K562 (cell line): Measurements from ENCODE around the gene PRCP. TPM values are rescaled to one million over a fixed set of nuclear protein-coding genes. Genes with fewer than 3 reads are reported as not detected.
A peak's percentile ranks its signal among the peaks of the same experiment; 100 is the strongest.

Experiments used
- DMBX1 ChIP-seq: fragments of 250-450 bp; sonication (Bioruptor Pico); IDR thresholded peaks from 2 replicates; pipeline ENCODE4 v1.8.0; 2022; ENCODE audit warnings: inconsistent platforms, mild to moderate bottlenecking, moderate library complexity, borderline replicate concordance
- FIP1L1 ChIP-seq: fragments of 200-400 bp; formaldehyde crosslinking; IDR thresholded peaks from 2 replicates; pipeline ENCODE4 v1.6.1; 2018; ENCODE audit warnings: mild to moderate bottlenecking, low read depth, low read length; ENCODE audit not compliant: poor library complexity, severe bottlenecking
- HEY1 ChIP-seq: fragments of 250-450 bp; sonication (Bioruptor Pico); IDR thresholded peaks from 2 replicates; pipeline ENCODE4 v1.5.0; 2020; ENCODE audit warnings: mild to moderate bottlenecking, moderate library complexity, borderline replicate concordance
- RBM14 ChIP-seq: fragments of 200-400 bp; formaldehyde crosslinking; IDR thresholded peaks from 2 replicates; pipeline ENCODE4 v1.6.1; 2018; ENCODE audit warnings: low read depth, mild to moderate bottlenecking, low read length, moderate library complexity, borderline replicate concordance; ENCODE audit not compliant: insufficient read depth
- RUNX1 ChIP-seq: sonication (generic); IDR thresholded peaks from 2 replicates; pipeline ENCODE4 v1.6.1; 2016; ENCODE audit warnings: antibody characterized with exemption, low read depth
- SIRT6 ChIP-seq: IDR thresholded peaks from one replicate; pipeline ENCODE4 v1.6.1; 2012; ENCODE audit warnings: low read depth, mild to moderate bottlenecking, control low read depth, inconsistent platforms, low read length, moderate library complexity
- SRSF1 ChIP-seq: fragments of 200-400 bp; formaldehyde crosslinking; IDR thresholded peaks from 2 replicates; pipeline ENCODE4 v1.6.1; 2017; ENCODE audit warnings: mild to moderate bottlenecking, low read depth, low read length, moderate library complexity
- ZNF668 ChIP-seq: fragments of 250-450 bp; sonication (Bioruptor Pico); IDR thresholded peaks from 2 replicates; pipeline ENCODE4 v1.8.0; 2022; ENCODE audit warnings: mild to moderate bottlenecking, inconsistent platforms
- ZSCAN29 ChIP-seq: fragments of 450-650 bp; IDR thresholded peaks from 2 replicates; pipeline ENCODE4 v1.6.1; 2017
- polyA plus RNA-seq, 8 experiments: library from polyadenylated mRNA; depleted of rRNA in 4 of 8; stranded (reverse) in 5 of 8; unstranded in 3 of 8; fragments of >200 nt; fragmentation: Nextera tagmentation in 2 of 8; fragmentation: Illumina TruSeq in 1 of 8; extraction: Ambion mirVana in 2 of 8; extraction: Trizol in 1 of 8; gene quantifications; 2 replicates each; pipeline versions ENCODE4 v1.2.1 to v1.2.3, GENCODE V29; 2011 to 2014; ENCODE audit warnings: inconsistent platforms in 1 of 8, missing spikeins in 1 of 8
- total RNA-seq, 7 experiments: library from RNA; depleted of rRNA in 6 of 7; stranded (reverse); fragments of >200 nt in 6 of 7; fragmentation: Illumina TruSeq in 2 of 7; extraction: Trizol in 2 of 7; gene quantifications; 2 replicates each; pipeline versions ENCODE4 v1.2.1 to v1.2.3, GENCODE V29; 2011 to 2021; ENCODE audit warnings: low replicate concordance in 1 of 7
- TF ChIP-seq, protein P1 (sequence below): fragments of 200-800 bp; sonication (Bioruptor generic); IDR thresholded peaks from 2 replicates; pipeline ENCODE4 v1.6.1; 2016; ENCODE audit warnings: missing genetic modification characterization, missing compliant biosample characterization
- TF ChIP-seq, protein P2 (sequence below), 2 experiments: fragments of 450-650 bp in 1 of 2; sonication (generic) in 1 of 2; formaldehyde crosslinking in 1 of 2; IDR thresholded peaks; 2 replicates each; pipeline versions ENCODE4 v1.7.1 to v1.9.0; 2016 to 2022; ENCODE audit warnings: inconsistent platforms in 1 of 2, mild to moderate bottlenecking in 1 of 2, missing genetic modification reagents in 1 of 2

Gene PRCP
- total and polyA plus RNA-seq, 9 of the 15 experiments (the other 6 are each of a cell fraction or from before 2014, with no cell fraction given): 9.5 to 43.1 (median 23.2) TPM

DNA sequence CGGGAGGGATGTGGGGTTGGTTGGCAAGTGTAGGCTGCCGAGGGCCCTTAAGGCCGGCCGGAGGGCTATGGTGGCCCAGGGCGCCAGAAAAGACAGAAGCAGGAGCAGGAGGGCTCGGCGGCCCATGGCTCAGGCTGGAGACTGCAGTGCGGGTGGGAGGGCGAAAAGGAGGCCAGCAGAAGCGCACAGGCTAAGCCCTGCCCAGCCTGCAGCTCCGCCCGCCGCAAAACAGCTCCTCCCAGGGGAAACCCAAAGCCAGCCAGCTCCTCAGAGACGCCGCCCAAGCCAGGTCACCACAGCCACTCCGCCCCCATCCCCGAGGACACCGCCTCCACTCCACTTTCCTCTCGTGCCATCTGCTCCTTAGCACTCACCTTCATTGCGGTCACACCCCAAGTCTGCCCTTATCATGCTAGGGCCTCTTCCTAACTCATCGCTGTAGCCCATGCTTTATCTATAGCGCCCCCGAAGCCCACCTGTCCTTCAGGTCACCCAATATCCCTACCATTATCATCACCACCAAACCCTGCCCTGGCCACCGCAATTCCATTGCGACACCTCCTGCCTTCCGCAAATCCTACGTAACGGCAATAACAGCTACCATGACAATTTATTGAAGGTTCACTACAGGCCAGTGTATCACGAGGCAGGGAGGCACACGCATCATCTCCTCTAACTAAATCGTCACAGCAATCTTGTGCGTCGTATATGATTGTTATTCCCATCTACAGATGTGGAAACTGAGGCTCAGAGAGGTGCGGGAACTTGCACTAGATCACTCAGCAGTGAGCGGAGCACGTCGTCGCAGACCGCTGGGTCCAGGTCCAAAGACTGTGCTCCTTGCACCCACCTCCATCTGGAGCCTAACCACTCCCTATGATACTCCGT, at the start of gene PRCP (continued):
- no peak for TF ChIP-seq RBM14
- no peak for TF ChIP-seq HEY1
- no peak for TF ChIP-seq ZSCAN29
- TF ChIP-seq, protein P1, sequence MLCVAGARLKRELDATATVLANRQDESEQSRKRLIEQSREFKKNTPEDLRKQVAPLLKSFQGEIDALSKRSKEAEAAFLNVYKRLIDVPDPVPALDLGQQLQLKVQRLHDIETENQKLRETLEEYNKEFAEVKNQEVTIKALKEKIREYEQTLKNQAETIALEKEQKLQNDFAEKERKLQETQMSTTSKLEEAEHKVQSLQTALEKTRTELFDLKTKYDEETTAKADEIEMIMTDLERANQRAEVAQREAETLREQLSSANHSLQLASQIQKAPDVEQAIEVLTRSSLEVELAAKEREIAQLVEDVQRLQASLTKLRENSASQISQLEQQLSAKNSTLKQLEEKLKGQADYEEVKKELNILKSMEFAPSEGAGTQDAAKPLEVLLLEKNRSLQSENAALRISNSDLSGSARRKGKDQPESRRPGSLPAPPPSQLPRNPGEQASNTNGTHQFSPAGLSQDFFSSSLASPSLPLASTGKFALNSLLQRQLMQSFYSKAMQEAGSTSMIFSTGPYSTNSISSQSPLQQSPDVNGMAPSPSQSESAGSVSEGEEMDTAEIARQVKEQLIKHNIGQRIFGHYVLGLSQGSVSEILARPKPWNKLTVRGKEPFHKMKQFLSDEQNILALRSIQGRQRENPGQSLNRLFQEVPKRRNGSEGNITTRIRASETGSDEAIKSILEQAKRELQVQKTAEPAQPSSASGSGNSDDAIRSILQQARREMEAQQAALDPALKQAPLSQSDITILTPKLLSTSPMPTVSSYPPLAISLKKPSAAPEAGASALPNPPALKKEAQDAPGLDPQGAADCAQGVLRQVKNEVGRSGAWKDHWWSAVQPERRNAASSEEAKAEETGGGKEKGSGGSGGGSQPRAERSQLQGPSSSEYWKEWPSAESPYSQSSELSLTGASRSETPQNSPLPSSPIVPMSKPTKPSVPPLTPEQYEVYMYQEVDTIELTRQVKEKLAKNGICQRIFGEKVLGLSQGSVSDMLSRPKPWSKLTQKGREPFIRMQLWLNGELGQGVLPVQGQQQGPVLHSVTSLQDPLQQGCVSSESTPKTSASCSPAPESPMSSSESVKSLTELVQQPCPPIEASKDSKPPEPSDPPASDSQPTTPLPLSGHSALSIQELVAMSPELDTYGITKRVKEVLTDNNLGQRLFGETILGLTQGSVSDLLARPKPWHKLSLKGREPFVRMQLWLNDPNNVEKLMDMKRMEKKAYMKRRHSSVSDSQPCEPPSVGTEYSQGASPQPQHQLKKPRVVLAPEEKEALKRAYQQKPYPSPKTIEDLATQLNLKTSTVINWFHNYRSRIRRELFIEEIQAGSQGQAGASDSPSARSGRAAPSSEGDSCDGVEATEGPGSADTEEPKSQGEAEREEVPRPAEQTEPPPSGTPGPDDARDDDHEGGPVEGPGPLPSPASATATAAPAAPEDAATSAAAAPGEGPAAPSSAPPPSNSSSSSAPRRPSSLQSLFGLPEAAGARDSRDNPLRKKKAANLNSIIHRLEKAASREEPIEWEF (CRISPR knock-in tag): no peak
- TF ChIP-seq RUNX1: peak; percentile 11; the same call in 1 of the 2 replicates
- no peak for TF ChIP-seq SIRT6
- TF ChIP-seq FIP1L1: no peak
- no peak for TF ChIP-seq ZNF668 (CRISPR knock-in tag)
- TF ChIP-seq SRSF1: no peak
- no peak for TF ChIP-seq DMBX1 (CRISPR knock-in tag)
- TF ChIP-seq, protein P2, sequence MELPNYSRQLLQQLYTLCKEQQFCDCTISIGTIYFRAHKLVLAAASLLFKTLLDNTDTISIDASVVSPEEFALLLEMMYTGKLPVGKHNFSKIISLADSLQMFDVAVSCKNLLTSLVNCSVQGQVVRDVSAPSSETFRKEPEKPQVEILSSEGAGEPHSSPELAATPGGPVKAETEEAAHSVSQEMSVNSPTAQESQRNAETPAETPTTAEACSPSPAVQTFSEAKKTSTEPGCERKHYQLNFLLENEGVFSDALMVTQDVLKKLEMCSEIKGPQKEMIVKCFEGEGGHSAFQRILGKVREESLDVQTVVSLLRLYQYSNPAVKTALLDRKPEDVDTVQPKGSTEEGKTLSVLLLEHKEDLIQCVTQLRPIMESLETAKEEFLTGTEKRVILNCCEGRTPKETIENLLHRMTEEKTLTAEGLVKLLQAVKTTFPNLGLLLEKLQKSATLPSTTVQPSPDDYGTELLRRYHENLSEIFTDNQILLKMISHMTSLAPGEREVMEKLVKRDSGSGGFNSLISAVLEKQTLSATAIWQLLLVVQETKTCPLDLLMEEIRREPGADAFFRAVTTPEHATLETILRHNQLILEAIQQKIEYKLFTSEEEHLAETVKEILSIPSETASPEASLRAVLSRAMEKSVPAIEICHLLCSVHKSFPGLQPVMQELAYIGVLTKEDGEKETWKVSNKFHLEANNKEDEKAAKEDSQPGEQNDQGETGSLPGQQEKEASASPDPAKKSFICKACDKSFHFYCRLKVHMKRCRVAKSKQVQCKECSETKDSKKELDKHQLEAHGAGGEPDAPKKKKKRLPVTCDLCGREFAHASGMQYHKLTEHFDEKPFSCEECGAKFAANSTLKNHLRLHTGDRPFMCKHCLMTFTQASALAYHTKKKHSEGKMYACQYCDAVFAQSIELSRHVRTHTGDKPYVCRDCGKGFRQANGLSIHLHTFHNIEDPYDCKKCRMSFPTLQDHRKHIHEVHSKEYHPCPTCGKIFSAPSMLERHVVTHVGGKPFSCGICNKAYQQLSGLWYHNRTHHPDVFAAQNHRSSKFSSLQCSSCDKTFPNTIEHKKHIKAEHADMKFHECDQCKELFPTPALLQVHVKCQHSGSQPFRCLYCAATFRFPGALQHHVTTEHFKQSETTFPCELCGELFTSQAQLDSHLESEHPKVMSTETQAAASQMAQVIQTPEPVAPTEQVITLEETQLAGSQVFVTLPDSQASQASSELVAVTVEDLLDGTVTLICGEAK (IDR thresholded peaks at IDR 0.05): no peak
- TF ChIP-seq, protein P2 (CRISPR knock-in tag; IDR thresholded peaks at IDR 0.05): no peak
